ENCODE results near the gene TOR1B. TPM values are rescaled to one million over a fixed set of nuclear protein-coding genes. Genes with fewer than 3 reads are reported as not detected.
"Not testable (repeated sequence)": the region's sequence is repeated elsewhere in the genome, so short reads cannot be mapped to it uniquely, and the experiment has no call there.

Gene TOR1B
- polyA plus RNA-seq, 4 donors: 18.9 to 24.9 (median 20.9) TPM

GRCh38 chr9:129776096-129776495, 26.9 kb upstream of the TOR1B start:
- not testable (repeated sequence) for DNase-seq (ENCODE audit: low read depth in 4 of 4, low spot score in 2 of 4)

DNA sequence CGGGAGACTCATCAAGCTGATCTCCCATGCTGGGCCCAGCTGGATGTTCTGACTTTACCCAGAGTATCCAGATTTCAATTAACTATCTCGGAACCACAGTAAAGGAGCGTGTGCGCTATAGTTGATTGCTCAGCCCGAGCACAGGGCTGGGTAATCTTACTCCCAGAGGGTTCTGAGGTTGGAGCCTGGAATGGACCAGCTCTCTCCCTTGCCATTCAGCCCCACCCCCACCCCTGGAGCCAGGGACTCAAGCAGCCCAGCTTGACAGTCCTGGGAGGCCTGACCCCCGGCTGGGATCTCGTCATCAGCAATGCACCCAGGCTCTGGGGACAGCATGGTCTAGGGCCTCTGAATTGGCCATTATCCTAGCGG, 26.4 kb upstream of the TOR1B start:
- no peak for DNase-seq (ENCODE audit: low read depth in 4 of 4, low spot score in 2 of 4)

GRCh38 chr9:129776938-129777768, 25.8 kb upstream of the TOR1B start:
- DNase-seq (ENCODE audit: low read depth in 4 of 4, low spot score in 2 of 4): peak in 1 of 4 donors; percentile 56

GRCh38 chr9:129777769-129778130, 25.2 kb upstream of the TOR1B start:
- no peak for DNase-seq (ENCODE audit: low read depth in 4 of 4, low spot score in 2 of 4)

DNA sequence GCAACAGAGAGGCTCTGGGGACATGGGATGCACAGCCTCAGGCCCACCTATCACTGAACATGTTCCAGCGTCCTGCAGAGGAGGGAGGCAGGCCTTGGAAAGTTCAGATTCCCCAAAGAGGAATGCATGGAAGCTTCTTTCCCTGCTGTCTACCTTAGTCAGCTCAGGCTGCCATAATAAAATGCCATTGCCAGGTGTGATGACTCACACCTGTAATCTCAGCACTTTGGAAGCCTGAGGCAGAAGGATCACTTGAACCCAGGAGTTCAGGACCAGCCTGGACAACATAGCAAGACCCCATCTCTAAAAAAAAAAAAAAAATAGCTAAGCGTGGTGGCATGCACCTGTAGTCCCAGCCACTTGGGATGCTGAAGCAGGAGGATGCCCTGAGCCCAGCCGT, 24.5 kb upstream of the TOR1B start:
- no peak for DNase-seq (ENCODE audit: low read depth in 4 of 4, low spot score in 2 of 4)

- DNase-seq (ENCODE audit: low read depth in 4 of 4, low spot score in 2 of 4): no peak
Observed at GRCh38 chr9:129779560-129780190, 23.3 kb upstream of the TOR1B start.

GRCh38 chr9:129781131-129781530, 21.9 kb upstream of the TOR1B start:
- no peak for DNase-seq (ENCODE audit: low read depth in 4 of 4, low spot score in 2 of 4)

DNA sequence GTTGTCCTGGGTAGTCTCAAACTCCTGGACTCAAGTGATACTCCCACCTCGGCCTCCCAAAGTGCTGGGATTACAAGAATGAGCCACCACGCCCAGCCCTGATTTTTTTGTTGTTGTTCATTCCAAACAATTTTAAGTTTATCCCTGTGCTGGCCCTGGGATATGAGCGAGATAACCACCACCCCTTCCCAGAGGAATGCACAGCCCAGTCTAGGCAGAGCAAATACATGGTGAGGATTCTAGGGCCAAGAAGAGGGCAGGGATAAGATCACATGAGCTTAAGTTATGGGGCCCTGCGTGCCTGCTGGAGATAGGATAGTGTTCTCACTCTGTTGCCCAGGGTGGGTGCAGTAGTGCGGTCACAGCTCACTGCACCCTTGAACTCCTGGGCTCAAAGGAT, 21.0 kb upstream of the TOR1B start:
- no peak for DNase-seq (ENCODE audit: low read depth in 4 of 4, low spot score in 2 of 4)

DNA sequence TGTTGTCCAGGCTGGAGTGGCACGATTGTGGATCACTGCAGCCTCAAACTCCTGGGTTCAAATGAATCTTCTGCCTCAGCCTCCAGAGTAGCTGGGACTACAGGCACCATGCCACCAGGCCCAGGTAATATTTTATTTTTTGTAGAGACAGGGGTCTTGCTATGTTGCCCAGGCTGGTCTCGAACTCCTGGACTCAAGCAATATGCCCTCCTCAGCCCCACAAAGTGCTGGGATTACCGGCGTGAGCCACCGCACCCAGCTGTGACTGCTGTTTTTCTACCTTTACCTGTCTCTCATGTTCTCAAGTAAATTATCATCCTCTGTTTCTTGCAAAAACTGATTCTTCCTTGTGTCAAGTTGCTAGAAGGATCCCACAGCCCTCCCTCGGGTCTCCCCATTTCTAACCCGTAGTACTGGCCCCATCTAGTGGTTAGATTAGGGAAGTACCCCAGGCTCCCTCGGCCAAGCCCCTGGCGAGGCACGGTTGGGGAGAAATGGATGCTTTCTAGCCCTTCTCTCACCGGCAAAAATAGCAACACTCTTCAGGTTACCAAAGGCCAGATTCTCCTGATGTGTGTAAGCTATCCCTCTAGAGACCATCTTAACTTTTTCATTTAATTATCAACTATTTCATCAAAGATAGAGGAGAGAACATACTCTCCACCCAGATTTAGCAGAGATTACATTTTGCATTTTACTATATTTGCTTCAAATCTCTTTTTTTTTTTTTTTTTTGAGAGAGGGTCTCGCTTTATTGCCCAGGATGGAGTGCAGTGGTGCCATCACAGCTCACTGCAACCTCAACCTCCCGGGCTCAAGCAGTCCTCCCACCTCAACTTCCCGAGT, 19.2 kb upstream of the TOR1B start:
- DNase-seq (ENCODE audit: low read depth in 4 of 4, low spot score in 2 of 4): peak in 1 of 4 donors; percentile 44

DNA sequence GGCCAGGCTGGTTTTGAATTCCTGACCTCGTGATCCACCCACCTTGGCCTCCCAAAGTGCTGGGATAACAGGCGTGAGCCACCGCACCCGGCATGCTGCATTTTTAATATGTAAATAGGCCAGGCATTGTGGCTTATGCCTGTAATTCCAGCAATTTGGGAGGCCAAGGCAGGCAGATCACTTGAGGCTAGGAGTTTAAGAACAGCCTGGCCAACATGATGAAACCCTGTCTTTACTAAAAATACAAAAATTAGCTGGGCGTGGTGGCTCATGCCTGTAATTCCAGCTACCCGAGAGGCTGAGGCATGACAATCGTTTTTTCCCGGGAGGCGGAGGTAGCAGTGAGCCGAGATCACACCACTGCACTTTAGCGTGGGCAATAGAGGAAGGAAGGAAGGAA, 18.0 kb upstream of the TOR1B start:
- not testable (repeated sequence) for DNase-seq (ENCODE audit: low read depth in 4 of 4, low spot score in 2 of 4)

DNA sequence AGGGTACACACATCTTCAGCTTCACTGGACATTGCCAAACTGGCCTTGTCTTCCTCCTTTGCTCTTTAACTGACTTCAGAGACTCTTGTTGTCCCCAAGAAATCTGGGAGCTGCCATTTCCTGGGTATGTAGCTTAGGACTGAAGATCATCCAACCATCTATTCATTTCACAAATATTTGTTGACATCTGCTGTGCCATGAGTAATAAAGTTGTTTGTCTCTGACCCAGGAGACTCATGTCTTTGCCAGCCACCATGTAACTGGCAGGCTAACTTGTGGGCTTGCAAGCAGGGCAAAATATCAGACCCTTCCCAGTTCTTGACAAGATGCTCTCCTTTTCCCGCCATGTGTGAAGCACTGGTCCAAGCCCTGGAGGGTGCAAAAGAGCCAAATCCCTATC, 17.1 kb upstream of the TOR1B start:
- no peak for DNase-seq (ENCODE audit: low read depth in 4 of 4, low spot score in 2 of 4)

GRCh38 chr9:129786481-129786880, 16.5 kb upstream of the TOR1B start:
- DNase-seq (ENCODE audit: low read depth in 4 of 4, low spot score in 2 of 4): no peak

GRCh38 chr9:129794549-129794948, 8.4 kb upstream of the TOR1B start:
- DNase-seq (ENCODE audit: low read depth in 4 of 4, low spot score in 2 of 4): no peak

GRCh38 chr9:129796029-129796428, 7.0 kb upstream of the TOR1B start:
- DNase-seq (ENCODE audit: low read depth in 4 of 4, low spot score in 2 of 4): not testable (repeated sequence)

GRCh38 chr9:129798973-129799372, 4.0 kb upstream of the TOR1B start:
- no peak for DNase-seq (ENCODE audit: low read depth in 4 of 4, low spot score in 2 of 4)

GRCh38 chr9:129801504-129801903, 1.5 kb upstream of the TOR1B start:
- DNase-seq (ENCODE audit: low read depth in 4 of 4, low spot score in 2 of 4): no peak

GRCh38 chr9:129803676-129804060, 684 bp downstream of the TOR1B start:
- DNase-seq (ENCODE audit: low read depth in 4 of 4, low spot score in 2 of 4): no peak

GRCh38 chr9:129806061-129806460, 3.1 kb downstream of the TOR1B start:
- no peak for DNase-seq (ENCODE audit: low read depth in 4 of 4, low spot score in 2 of 4)

DNA sequence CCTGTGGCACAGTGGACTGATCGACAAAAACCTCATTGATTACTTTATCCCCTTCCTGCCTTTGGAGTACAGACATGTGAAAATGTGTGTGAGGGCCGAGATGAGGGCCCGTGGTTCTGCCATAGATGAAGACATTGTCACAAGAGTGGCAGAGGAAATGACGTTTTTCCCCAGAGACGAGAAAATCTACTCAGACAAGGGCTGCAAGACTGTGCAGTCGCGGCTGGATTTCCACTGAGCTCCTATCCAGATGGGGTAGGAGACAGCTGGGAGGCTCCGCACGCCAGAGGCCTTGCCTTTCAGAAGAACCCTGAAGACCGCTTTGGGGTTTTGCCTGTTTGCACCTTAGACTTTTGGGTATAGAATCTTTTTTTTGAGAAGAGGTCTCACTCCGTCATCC, 6.4 kb downstream of the TOR1B start:
- no peak for DNase-seq (ENCODE audit: low read depth in 4 of 4, low spot score in 2 of 4)

DNA sequence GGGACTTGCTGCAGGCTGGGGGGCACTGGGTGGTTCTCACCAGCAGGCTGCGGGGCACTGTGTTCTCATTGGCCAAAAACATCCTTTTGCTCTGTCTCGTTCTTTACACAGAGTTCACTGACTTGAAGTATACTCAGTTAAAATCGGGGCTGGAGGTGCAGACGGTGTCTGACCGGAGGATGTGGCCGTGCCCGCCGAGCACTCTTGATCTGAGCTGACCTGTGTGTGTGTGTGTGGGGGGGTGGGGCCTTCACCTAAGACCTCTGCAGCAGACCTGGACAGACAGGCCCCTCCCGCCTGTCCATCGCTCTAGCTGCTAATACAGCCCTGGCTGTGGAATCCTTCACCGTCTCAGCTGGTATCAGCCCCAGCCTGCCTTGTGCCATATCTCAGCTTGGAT, 7.1 kb downstream of the TOR1B start:
- no peak for DNase-seq (ENCODE audit: low read depth in 4 of 4, low spot score in 2 of 4)

- no peak for DNase-seq (ENCODE audit: low read depth in 4 of 4, low spot score in 2 of 4)
Observed at GRCh38 chr9:129810788-129811187, 7.8 kb downstream of the TOR1B start.

Data from left renal cortex interstitium (tissue), 4 donors.